ENCODE data around the gene COL20A1. TPM values are rescaled to one million over a fixed set of nuclear protein-coding genes. Genes with fewer than 3 reads are reported as not detected.

The COL20A1 gene
- total and polyA plus RNA-seq, 2 of the 13 experiments (the other 11 are each of a cell fraction or from before 2014, with no cell fraction given) = not detected

GRCh38 chr20:63345328-63346100 lies 52.5 kb downstream of the COL20A1 start:
- ATAC-seq (peak; percentile 5; the same call in 1 of the 3 replicates), DNase-seq (ENCODE audit: low spot score) (no peak), FAIRE-seq (no peak)
- CTCF ChIA-PET (ENCODE audit: low intra/inter-chr PET ratio, low total read pairs) = no interaction called here
- Histone ChIP-seq H3K4me1 (ENCODE audit: insufficient read depth, low read length) (no peaks in the 10 kb centered on the region), H3K27me3 (ENCODE audit: control insufficient read depth in 1 of 2, insufficient read depth in 2 of 2, low read length in 2 of 2) (peaks cover 15 to 74% of the 10 kb centered on the region in 2 experiments), H3K4me3 (replicated peaks in 1 of 3; ENCODE audit: insufficient read depth in 1 of 3, low read depth in 2 of 3, low read length in 3 of 3) (no peak overlapping the region), H2AFZ (ENCODE audit: low read length) (no peak overlapping the region), H3K79me2 (ENCODE audit: insufficient read depth, low read length) (no peaks in the 10 kb centered on the region), H4K20me1 (ENCODE audit: insufficient read depth, low read length) (no peaks in the 10 kb centered on the region; the same call in 1 of the 2 replicates), H3K9me3 (ENCODE audit: low read length) (no peaks in the 10 kb centered on the region), H3K27ac (ENCODE audit: extremely low read length, insufficient read depth, low read length) (no peak overlapping the region), H3K4me2 (ENCODE audit: low read depth, low read length) (no peak overlapping the region), H3K9ac (ENCODE audit: insufficient read depth, low read depth, low read length) (no peak overlapping the region), H3K36me3 (replicated peaks in 1 of 2; ENCODE audit: control insufficient read depth in 1 of 2, insufficient read depth in 2 of 2, low read length in 2 of 2) (no peaks in the 10 kb centered on the region)
- BruUV-seq (replicated peaks) = no TSS peak
- in situ Hi-C loops (cut with HindIII; ENCODE audit: extremely low pct_ligation_motif_present, low pct_unique_long_range_greater_than_20kb) = no loop called here
- 48% methylated on average over 9 of the region's 27 CpGs for WGBS (ENCODE audit: low lambda C conversion rate)
- POLR2A ChIA-PET = no interaction called here
- intact Hi-C loops (cut with micrococcal nuclease; ENCODE audit: unreplicated experiment) = no loop called here
- TF ChIP-seq PAX8 (CRISPR knock-in tag; IDR thresholded peaks at IDR 0.05; ENCODE audit: borderline replicate concordance) (no peak), ZSCAN25 (CRISPR knock-in tag; IDR thresholded peaks at IDR 0.05) (peak; percentile 85), ZNF891 (CRISPR knock-in tag; IDR thresholded peaks at IDR 0.05) (0 out of 2 replicates have a peak, but pooled peaks have one; percentile 22), KDM2A (CRISPR knock-in tag; IDR thresholded peaks at IDR 0.05; ENCODE audit: borderline replicate concordance, low read depth) (no peak), ZNF205 (CRISPR knock-in tag; IDR thresholded peaks at IDR 0.05) (no peak), ZNF776 (CRISPR knock-in tag; IDR thresholded peaks at IDR 0.05) (no peak), RFXANK (CRISPR knock-in tag; IDR thresholded peaks at IDR 0.05) (no peak), ZNF749 (CRISPR knock-in tag; IDR thresholded peaks at IDR 0.05; ENCODE audit: borderline replicate concordance) (no peak), MED13 (CRISPR knock-in tag; IDR thresholded peaks at IDR 0.05) (no peak), ZNF768 (CRISPR knock-in tag; IDR thresholded peaks at IDR 0.05) (no peak), ZNF777 (CRISPR knock-in tag; IDR thresholded peaks at IDR 0.05) (no peak), ASH2L (IDR thresholded peaks at IDR 0.05; ENCODE audit: insufficient read length, low read depth, low read length) (no peak), ZBTB7B (CRISPR knock-in tag; IDR thresholded peaks at IDR 0.05) (no peak), ARID3A (IDR thresholded peaks at IDR 0.05; ENCODE audit: low read depth, low read length) (no peak), SSRP1 (CRISPR knock-in tag; IDR thresholded peaks at IDR 0.05) (no peak), MTF2 (CRISPR knock-in tag; IDR thresholded peaks at IDR 0.05; ENCODE audit: borderline replicate concordance) (0 out of 2 replicates have a peak, but pooled peaks have one; percentile 17), TFDP1 (CRISPR knock-in tag; IDR thresholded peaks at IDR 0.05; ENCODE audit: borderline replicate concordance) (no peak), JUND (CRISPR knock-in tag; IDR thresholded peaks at IDR 0.05) (no peak), ZBED4 (CRISPR knock-in tag; IDR thresholded peaks at IDR 0.05; ENCODE audit: borderline replicate concordance) (no peak)
